GM23248 (cell line): ENCODE data around the gene SDR42E2.

ENCODE experiments used
- EZH2 ChIP-seq: fragments of 200-600 bp; sonication (generic); IDR thresholded peaks from 2 replicates; pipeline ENCODE4 v1.6.1; 2018; ENCODE audit warnings: antibody characterized with exemption, mild to moderate bottlenecking; ENCODE audit not compliant: insufficient read depth, poor library complexity, severe bottlenecking
- EZH2phosphoT487 ChIP-seq: fragments of 200-600 bp; sonication (generic); IDR thresholded peaks from 2 replicates; pipeline ENCODE4 v1.6.1; 2018; ENCODE audit warnings: antibody characterized with exemption, moderate library complexity, mild to moderate bottlenecking, low read depth; ENCODE audit not compliant: insufficient read depth

DNA sequence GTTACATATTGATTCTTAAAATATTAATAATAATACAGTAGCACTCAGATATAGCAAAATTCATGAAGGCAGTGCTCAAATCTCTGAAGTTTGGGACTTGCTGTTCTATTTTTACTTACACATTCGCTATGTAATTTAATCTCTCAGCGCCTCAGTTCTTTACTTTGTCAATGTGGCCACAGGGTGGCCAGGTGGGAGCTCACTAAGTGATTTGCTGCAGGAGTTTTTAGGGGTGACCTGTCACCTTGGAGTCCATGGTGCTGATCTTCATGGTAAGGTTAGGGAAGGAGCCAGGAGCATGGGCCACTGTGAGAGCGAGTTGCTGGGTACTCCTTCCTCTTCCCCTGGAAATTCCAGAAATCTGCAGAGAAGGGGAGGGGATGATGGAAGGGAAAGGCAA, 41.9 kb upstream of the SDR42E2 start:
- TF ChIP-seq EZH2 (no peak), EZH2phosphoT487 (no peak)
